Natural killer cell (primary cell): ENCODE data around the gene TGFBR2. TPM values are rescaled to one million over a fixed set of nuclear protein-coding genes. Genes with fewer than 3 reads are reported as not detected.

Experiments
- ATAC-seq, 3 donors: fragments of 150-1000 bp in 2 of 3; fragments of 200-7000 bp in 1 of 3; cut with Tn5 transposase; 1 replicate in 1 of 3; 2 replicates in 2 of 3; pipeline ENCODE4 v1.10.0; 2021; ENCODE audit warnings: mild to moderate bottlenecking in 2 of 3, moderate library complexity in 2 of 3
- DNase-seq, 2 donors: peaks; one replicate each; pipeline versions ENCODE4 v3.0.0 to v3.0.0-alpha.2; 2013 to 2021; ENCODE audit warnings: mixed read lengths in 1 of 2
- H3K27ac ChIP-seq: one replicate; pipeline ENCODE4 v1.5.1; 2013; ENCODE audit warnings: mild to moderate bottlenecking, low read length
- H3K27me3 ChIP-seq: one replicate; pipeline ENCODE4 v1.6.1; 2013; ENCODE audit warnings: low read length; ENCODE audit not compliant: control insufficient read depth, insufficient read depth
- H3K36me3 ChIP-seq: one replicate; pipeline ENCODE4 v1.6.1; 2013; ENCODE audit warnings: low read length; ENCODE audit not compliant: control insufficient read depth, insufficient read depth
- H3K4me1 ChIP-seq: one replicate; pipeline ENCODE4 v1.6.1; 2013; ENCODE audit warnings: low read length; ENCODE audit not compliant: control insufficient read depth, insufficient read depth
- H3K4me3 ChIP-seq: one replicate; pipeline ENCODE4 v1.5.1; 2013; ENCODE audit warnings: low read length
- H3K9me3 ChIP-seq: one replicate; pipeline ENCODE4 v1.6.1; 2013; ENCODE audit warnings: low read length; ENCODE audit not compliant: control insufficient read depth, insufficient read depth
- H3K27ac Mint-ChIP-seq, 2 donors: one replicate each; pipeline ENCODE4 v1.8.0; 2022; ENCODE audit warnings: mild to moderate bottlenecking in 2 of 2, mixed read lengths in 2 of 2, moderate library complexity in 1 of 2
- H3K27me3 Mint-ChIP-seq, 2 donors: one replicate each; pipeline ENCODE4 v1.8.0; 2022; ENCODE audit warnings: low read depth in 2 of 2, mixed read lengths in 2 of 2
- H3K36me3 Mint-ChIP-seq: one replicate; pipeline ENCODE4 v1.8.0; 2022; ENCODE audit warnings: mixed read lengths
- H3K4me1 Mint-ChIP-seq, 2 donors: one replicate each; pipeline ENCODE4 v1.8.0; 2022; ENCODE audit warnings: mixed read lengths in 2 of 2
- H3K4me3 Mint-ChIP-seq: one replicate; pipeline ENCODE4 v1.8.0; 2022; ENCODE audit warnings: mild to moderate bottlenecking, moderate library complexity, mixed read lengths
- H3K9me3 Mint-ChIP-seq, 2 donors: one replicate each; pipeline ENCODE4 v1.8.0; 2022; ENCODE audit warnings: mixed read lengths in 2 of 2
- CTCF ChIP-seq: fragments of 200-600 bp; IDR thresholded peaks from one replicate; pipeline ENCODE4 v1.8.0; 2022; ENCODE audit warnings: antibody characterized with exemption
- WGBS: methylation state at CpG from one replicate; pipeline ENCODE4 v1.1.7; 2013; ENCODE audit warnings: missing lambda C conversion rate; ENCODE audit not compliant: insufficient coverage; 5-methylcytosine and 5-hydroxymethylcytosine counted together
- intact Hi-C: fragments of 100-400 bp; cut with micrococcal nuclease; formaldehyde crosslinking; loops from one replicate; pipeline ENCODE4 v1.14.2; 2022
- total RNA-seq, 4 donors: library from RNA; stranded (reverse); fragments of 120-200 nt in 1 of 4; gene quantifications; one replicate each; pipeline versions ENCODE4 v1.2.3 to v1.2.4, GENCODE V29; 2013 to 2022

The TGFBR2 gene
- total RNA-seq, 3 donors from 2014 or later (not counting 1 experiment from before 2014, with no cell fraction given), result 70.4 to 113 (median 99.3) TPM

- no peak for DNase-seq
- no peak overlapping the region for H3K4me3 ChIP-seq
- TF ChIP-seq CTCF, result no peak
- H3K4me3 Mint-ChIP-seq, result peak overlapping the region; percentile 80
- peak overlapping the region; percentile 90 for H3K27ac ChIP-seq
- H3K27me3 ChIP-seq, result no peaks in the 10 kb centered on the region
- no peaks in the 10 kb centered on the region for H3K9me3 Mint-ChIP-seq
- ATAC-seq, result no peak
- peaks cover 76 to 84% of the 10 kb centered on the region in 2 donors for H3K4me1 Mint-ChIP-seq
- peaks cover 51% of the 10 kb centered on the region for H3K4me1 ChIP-seq
- H3K36me3 ChIP-seq, result peaks cover 14% of the 10 kb centered on the region
- 66% methylated on average over 2 of the region's 3 CpGs for WGBS
- peak overlapping the region; percentile 84 to 98 for H3K27ac Mint-ChIP-seq
- H3K27me3 Mint-ChIP-seq, result no peaks in the 10 kb centered on the region
- no peaks in the 10 kb centered on the region for H3K36me3 Mint-ChIP-seq
- intact Hi-C loops, result loop anchor here (5.0 kb wide), 1 partner anchor 900 kb away; the partner anchor contains the start of gene STT3B
- H3K9me3 ChIP-seq, result no peaks in the 10 kb centered on the region
Observed at GRCh38 chr3:30632065-30632464, 25.7 kb downstream of the TGFBR2 start.

GRCh38 chr3:30632521-30632920, 26.1 kb downstream of the TGFBR2 start:
- H3K36me3 Mint-ChIP-seq, result no peaks in the 10 kb centered on the region
- 13% methylated on average over 1 of the region's 1 CpG for WGBS
- DNase-seq (no peak), ATAC-seq (no peak)
- peaks cover 15% of the 10 kb centered on the region for H3K36me3 ChIP-seq
- peak overlapping the region; percentile 84 to 98 for H3K27ac Mint-ChIP-seq
- no peaks in the 10 kb centered on the region for H3K9me3 ChIP-seq
- intact Hi-C loops, result loop anchor here (5.0 kb wide), 1 partner anchor 900 kb away; the partner anchor contains the start of gene STT3B
- no peaks in the 10 kb centered on the region for H3K27me3 ChIP-seq
- peaks cover 55% of the 10 kb centered on the region for H3K4me1 ChIP-seq
- H3K9me3 Mint-ChIP-seq, result no peaks in the 10 kb centered on the region
- H3K27ac ChIP-seq, result peak overlapping the region; percentile 90
- no peak for TF ChIP-seq CTCF
- peak overlapping the region; percentile 80 for H3K4me3 Mint-ChIP-seq
- no peak overlapping the region for H3K4me3 ChIP-seq
- no peaks in the 10 kb centered on the region for H3K27me3 Mint-ChIP-seq
- peaks cover 80 to 85% of the 10 kb centered on the region in 2 donors for H3K4me1 Mint-ChIP-seq

- Mint-ChIP-seq H3K36me3 (no peaks in the 10 kb centered on the region), H3K4me1 (peaks cover 89 to 92% of the 10 kb centered on the region in 2 donors), H3K9me3 (no peaks in the 10 kb centered on the region), H3K27me3 (no peaks in the 10 kb centered on the region), H3K4me3 (no peak overlapping the region), H3K27ac (peak overlapping the region; percentile 84 to 98)
- Histone ChIP-seq H3K27ac (peak overlapping the region; percentile 90), H3K36me3 (peaks cover 15% of the 10 kb centered on the region), H3K4me3 (no peak overlapping the region), H3K4me1 (peaks cover 53% of the 10 kb centered on the region), H3K9me3 (no peaks in the 10 kb centered on the region), H3K27me3 (no peaks in the 10 kb centered on the region)
- WGBS, result 91% methylated on average over 3 of the region's 3 CpGs
- DNase-seq (no peak), ATAC-seq (no peak)
- intact Hi-C loops, result loop anchor here (5.0 kb wide), 1 partner anchor 899 kb away; the partner anchor contains the start of gene STT3B
- TF ChIP-seq CTCF, result no peak
Observed at GRCh38 chr3:30633718-30634117, 27.3 kb downstream of the TGFBR2 start.
